IMR-90 (cell line): Measurements from ENCODE around the gene KLF17. TPM values are rescaled to one million over a fixed set of nuclear protein-coding genes. Genes with fewer than 3 reads are reported as not detected.

ENCODE experiments used
- ATAC-seq: fragments of 200-7000 bp; cut with Tn5 transposase; 2 replicates; pipeline ENCODE4 v1.9.1; 2020; ENCODE audit warnings: low read depth, mild to moderate bottlenecking, moderate library complexity
- BruUV-seq: library from RNA; stranded (reverse); fragments of 400-500 nt; replicated peaks from 2 replicates; lab custom pipeline; 2021; lab: Mats Ljungman, UMichigan
- CTCF ChIA-PET: fragments of 300-600 bp; formaldehyde crosslinking; extraction: SDS; loops from one replicate; lab custom pipeline; 2021; ENCODE audit warnings: antibody characterized with exemption; lab: Yijun Ruan, JAX
- POLR2A ChIA-PET: fragments of 300-600 bp; sonication (Branson Sonifier 250); formaldehyde crosslinking; loops from one replicate; lab custom pipeline; 2022; ENCODE audit warnings: antibody characterized with exemption; ENCODE audit not compliant: unreplicated experiment; lab: Charles Lee
- DNase-seq: peaks from one replicate; pipeline ENCODE4 v3.0.0; 2013
- H2AFZ ChIP-seq: replicated peaks from 2 replicates; pipeline ENCODE3; 2013; ENCODE audit warnings: low read length, mild to moderate bottlenecking; ENCODE audit not compliant: poor library complexity
- H2AK5ac ChIP-seq: 2 replicates; pipeline ENCODE4 v1.6.1; 2013; ENCODE audit warnings: low read depth, low read length, inconsistent platforms
- H2AK9ac ChIP-seq: replicated peaks from 2 replicates; pipeline ENCODE3; 2013; ENCODE audit warnings: mild to moderate bottlenecking, low read depth, low read length, moderate library complexity; ENCODE audit not compliant: poor library complexity
- H2BK120ac ChIP-seq: 2 replicates; pipeline ENCODE4 v1.6.1; 2013; ENCODE audit warnings: low read depth, low read length, inconsistent platforms
- H2BK15ac ChIP-seq: 3 replicates; pipeline ENCODE4 v1.6.1; 2013; ENCODE audit warnings: low read depth, low read length, inconsistent platforms
- H2BK20ac ChIP-seq: 2 replicates; pipeline ENCODE4 v1.6.1; 2013; ENCODE audit warnings: low read depth, mild to moderate bottlenecking, inconsistent platforms, low read length, moderate library complexity
- H2BK5ac ChIP-seq: 2 replicates; pipeline ENCODE4 v1.6.1; 2013; ENCODE audit warnings: mild to moderate bottlenecking, low read depth, low read length, inconsistent platforms; ENCODE audit not compliant: poor library complexity, severe bottlenecking
- H3K14ac ChIP-seq: replicated peaks from 2 replicates; pipeline ENCODE4 v1.6.1; 2013; ENCODE audit warnings: low read depth, low read length, inconsistent platforms
- H3K18ac ChIP-seq: 2 replicates; pipeline ENCODE4 v1.6.1; 2013; ENCODE audit warnings: low read depth, low read length, control low read depth
- H3K23ac ChIP-seq: 2 replicates; pipeline ENCODE4 v1.6.1; 2013; ENCODE audit warnings: low read depth, low read length, inconsistent platforms
- H3K27ac ChIP-seq: 2 replicates; pipeline ENCODE4 v1.5.1; 2013; ENCODE audit warnings: mild to moderate bottlenecking, control low read depth, low read length; ENCODE audit not compliant: insufficient read depth
- H3K27me3 ChIP-seq: 2 replicates; pipeline ENCODE4 v1.6.1; 2013; ENCODE audit warnings: low read length; ENCODE audit not compliant: control insufficient read depth, insufficient read depth
- H3K36me3 ChIP-seq: 2 replicates; pipeline ENCODE4 v1.6.1; 2013; ENCODE audit warnings: low read length, mixed read lengths; ENCODE audit not compliant: control insufficient read depth, insufficient read depth
- H3K4ac ChIP-seq: 2 replicates; pipeline ENCODE4 v1.6.1; 2013; ENCODE audit warnings: low read depth, low read length, inconsistent platforms
- H3K4me1 ChIP-seq: 2 replicates; pipeline ENCODE4 v1.6.1; 2013; ENCODE audit warnings: low read length, mixed read lengths; ENCODE audit not compliant: control insufficient read depth, insufficient read depth
- H3K4me2 ChIP-seq: 2 replicates; pipeline ENCODE4 v1.6.1; 2013; ENCODE audit warnings: low read depth, mild to moderate bottlenecking, control low read depth, low read length, moderate library complexity
- H3K4me3 ChIP-seq: 2 replicates; pipeline ENCODE4 v1.5.1; 2013; ENCODE audit warnings: low read depth, mild to moderate bottlenecking, control low read depth, low read length, moderate library complexity; ENCODE audit not compliant: insufficient read depth
- H3K56ac ChIP-seq: 2 replicates; pipeline ENCODE4 v1.6.1; 2013; ENCODE audit warnings: low read length, inconsistent platforms; ENCODE audit not compliant: insufficient read depth; ENCODE audit errors: extremely low read depth
- H3K79me1 ChIP-seq, 2 experiments: 2 replicates each; pipeline ENCODE4 v1.6.1; 2013; ENCODE audit warnings: low read length in 2 of 2, inconsistent platforms in 1 of 2, low read depth in 1 of 2
- H3K9ac ChIP-seq: 2 replicates; pipeline ENCODE4 v1.6.1; 2013; ENCODE audit warnings: low read depth, low read length, control low read depth
- H3K9me1 ChIP-seq: 2 replicates; pipeline ENCODE4 v1.6.1; 2013; ENCODE audit warnings: low read length, inconsistent platforms; ENCODE audit not compliant: insufficient read depth
- H3K9me3 ChIP-seq: 2 replicates; pipeline ENCODE4 v1.6.1; 2013; ENCODE audit warnings: low read length; ENCODE audit not compliant: control insufficient read depth, insufficient read depth
- H4K20me1 ChIP-seq: 2 replicates; pipeline ENCODE4 v1.6.1; 2013; ENCODE audit warnings: low read length, inconsistent platforms; ENCODE audit not compliant: insufficient read depth
- H4K5ac ChIP-seq: 2 replicates; pipeline ENCODE4 v1.6.1; 2013; ENCODE audit warnings: mild to moderate bottlenecking, low read depth, low read length, control low read depth
- H4K8ac ChIP-seq, 2 experiments: 2 replicates each; pipeline ENCODE4 v1.6.1; 2013; ENCODE audit warnings: low read depth in 2 of 2, low read length in 2 of 2, control low read depth in 1 of 2, inconsistent platforms in 1 of 2
- H4K91ac ChIP-seq: 2 replicates; pipeline ENCODE4 v1.6.1; 2013; ENCODE audit warnings: low read depth, low read length, inconsistent platforms; ENCODE audit not compliant: insufficient read depth
- NFE2L2 ChIP-seq: fragments of 150-350 bp; IDR thresholded peaks from 2 replicates; pipeline ENCODE4 v1.6.1; 2016; ENCODE audit warnings: low read depth, mild to moderate bottlenecking, low read length
- RCOR1 ChIP-seq: IDR thresholded peaks from 2 replicates; pipeline ENCODE4 v1.6.1; 2012; ENCODE audit warnings: mild to moderate bottlenecking, low read length, improper control_type of control experiment; ENCODE audit not compliant: insufficient replicate concordance
- WGBS, 2 experiments: methylation state at CpG; one replicate each; pipeline versions ENCODE4 v1.1.5 to v1.1.7; 2013; ENCODE audit warnings: missing lambda C conversion rate in 2 of 2; ENCODE audit not compliant: insufficient read length in 1 of 2; ENCODE audit errors: extremely low coverage in 2 of 2; 5-methylcytosine and 5-hydroxymethylcytosine counted together
- dilution Hi-C: fragments of 300-500 bp; cut with HindIII; formaldehyde crosslinking; loops from one replicate; pipeline ENCODE4 v1.14.3; 2018; ENCODE audit warnings: low sequenced_read_pairs; ENCODE audit not compliant: unreplicated experiment
- in situ Hi-C: fragments of 300-500 bp; cut with MboI; formaldehyde crosslinking; loops from 3 replicates; pipeline ENCODE4 v1.14.3; 2019; ENCODE audit warnings: low sequenced_read_pairs, inconsistent platforms, mixed read lengths
- intact Hi-C: fragments of 100-400 bp; cut with micrococcal nuclease; formaldehyde crosslinking; loops from 2 replicates; pipeline ENCODE4 v1.10.0; 2022
- polyA plus RNA-seq, 3 experiments: library from polyadenylated mRNA; depleted of rRNA; stranded (reverse); fragments of >200 nt; gene quantifications; 2 replicates each; pipeline ENCODE4 v1.2.3, GENCODE V29; 2012; ENCODE audit warnings: low replicate concordance in 1 of 3
- total RNA-seq: library from RNA; depleted of rRNA; stranded (reverse); fragments of >200 nt; gene quantifications from 2 replicates; pipeline ENCODE4 v1.2.3, GENCODE V29; 2012

Gene KLF17
- total and polyA plus RNA-seq, 2 of the 4 experiments (the other 2 are of a cell fraction) = 0.17 to 0.36 TPM

- Histone ChIP-seq H4K8ac (no peak overlapping the region), H3K18ac (no peak overlapping the region), H2BK15ac (no peak overlapping the region), H4K20me1 (no peaks in the 10 kb centered on the region), H3K4me2 (no peak overlapping the region), H3K14ac (no peak overlapping the region; the same call in 1 of the 2 replicates), H2BK20ac (peak overlapping the region; percentile 22; the same call in 1 of the 2 replicates), H3K4me3 (no peak overlapping the region), H3K9me1 (0 out of 2 replicates have a peak, but pooled peaks cover 3% of the 10 kb centered on the region), H4K91ac (no peak overlapping the region), H2BK5ac (no peak overlapping the region), H2AK9ac (no peak overlapping the region), H3K9ac (no peak overlapping the region), H3K4me1 (no peaks in the 10 kb centered on the region), H4K5ac (no peak overlapping the region), H3K4ac (no peak overlapping the region; the same call in 1 of the 2 replicates), H2BK120ac (peak overlapping the region; percentile 7; the same call in 1 of the 2 replicates), H2AK5ac (no peak overlapping the region), H3K23ac (no peak overlapping the region), H3K36me3 (no peaks in the 10 kb centered on the region), H3K56ac (no peak overlapping the region), H3K27ac (no peak overlapping the region), H3K79me1 (no peaks in the 10 kb centered on the region), H2AFZ (no peak overlapping the region), H3K27me3 (no peaks in the 10 kb centered on the region), H3K9me3 (no peaks in the 10 kb centered on the region)
- in situ Hi-C loops (no loop called here), dilution Hi-C loops (no loop called here), intact Hi-C loops (no loop called here)
- BruUV-seq = no TSS peak
- no CpG with 5 or more reads among the region's 3 CpGs for WGBS, 2 experiments
- POLR2A ChIA-PET = interaction anchor here (0.6 kb wide), 1 partner anchor 334 kb away, joined by 3 read pairs; no protein-coding TSS in a partner anchor
- CTCF ChIA-PET = no interaction called here
- TF ChIP-seq RCOR1 (peak; percentile 37), NFE2L2 (no peak)
- ATAC-seq = peak; percentile 71
- peak; percentile 83 for DNase-seq
Measured at GRCh38 chr1:44084998-44085675, 33.5 kb upstream of the KLF17 start.
